GM19043 (cell line): ENCODE data around the gene TPRG1L.
"Not testable (repeated sequence)": the region's sequence is repeated elsewhere in the genome, so short reads cannot be mapped to it uniquely, and the experiment has no call there.

Experiments used
- ATAC-seq: cut with Tn5 transposase; IDR thresholded peaks from one replicate; pipeline ENCODE4 v1.9.1; 2021; ENCODE audit warnings: low read depth; ENCODE audit not compliant: unreplicated experiment

Gene TPRG1L

GRCh38 chr1:3607703-3608065 is 17.1 kb upstream of the TPRG1L start:
- no peak for ATAC-seq

GRCh38 chr1:3608154-3608553 is 16.7 kb upstream of the TPRG1L start:
- no peak for ATAC-seq

- ATAC-seq: no peak
Observed at GRCh38 chr1:3609016-3609768, 15.6 kb upstream of the TPRG1L start.

- no peak for ATAC-seq
Observed at GRCh38 chr1:3609769-3610526, 14.9 kb upstream of the TPRG1L start.

- ATAC-seq: no peak
Observed at GRCh38 chr1:3610527-3611169, 14.2 kb upstream of the TPRG1L start.

- ATAC-seq: no peak
Observed at GRCh38 chr1:3611170-3612019, 13.4 kb upstream of the TPRG1L start, which contains the start of gene MEGF6. Gene MEGF6 (minus strand): TSS chr1:3611508. CDS start chr1:3611268, 240 bp downstream.

GRCh38 chr1:3612123-3612522 is 12.7 kb upstream of the TPRG1L start:
- ATAC-seq: no peak

GRCh38 chr1:3614755-3615742 is 9.8 kb upstream of the TPRG1L start:
- ATAC-seq: no peak

GRCh38 chr1:3616861-3617260 is 8.0 kb upstream of the TPRG1L start:
- ATAC-seq: no peak

GRCh38 chr1:3617806-3618345 is 6.9 kb upstream of the TPRG1L start:
- no peak for ATAC-seq

- no peak for ATAC-seq
Observed at GRCh38 chr1:3618531-3618880, 6.3 kb upstream of the TPRG1L start.

- no peak for ATAC-seq
Observed at GRCh38 chr1:3618881-3619671, 5.7 kb upstream of the TPRG1L start.

- no peak for ATAC-seq
Observed at GRCh38 chr1:3620708-3621107, 4.1 kb upstream of the TPRG1L start.

- ATAC-seq: not testable (repeated sequence)
Observed at GRCh38 chr1:3621151-3621671, 3.6 kb upstream of the TPRG1L start.

- not testable (repeated sequence) for ATAC-seq
Observed at GRCh38 chr1:3622102-3622501, 2.7 kb upstream of the TPRG1L start.

GRCh38 chr1:3623441-3624199 is 1.2 kb upstream of the TPRG1L start:
- ATAC-seq: no peak

- no peak for ATAC-seq
Observed at GRCh38 chr1:3625151-3625907, 514 bp downstream of the TPRG1L start.
